Upper lobe of left lung (tissue), 4 donors: ENCODE measurements around the gene EDA.

Experiments used
- POLR2A ChIP-seq, 4 donors: fragments of 450-650 bp; IDR thresholded peaks; one replicate each; pipeline ENCODE4 v1.5.1; 2016 to 2017; ENCODE audit warnings: antibody characterized with exemption in 4 of 4, mild to moderate bottlenecking in 2 of 4
- POLR2AphosphoS5 ChIP-seq, 2 donors: sonication (generic); formaldehyde crosslinking; IDR thresholded peaks; one replicate each; pipeline ENCODE4 v1.5.1; 2017; ENCODE audit warnings: antibody characterized with exemption in 2 of 2
- TF ChIP-seq, protein P1 (sequence below), 6 experiments: fragments of 450-650 bp in 4 of 6; fragments of 200-600 bp in 2 of 6; sonication (generic) in 2 of 6; IDR thresholded peaks; one replicate each; pipeline ENCODE4 v1.5.1; 2016 to 2019; ENCODE audit warnings: antibody characterized with exemption in 6 of 6

GRCh38 chrX:69807400-69807799 is 191.5 kb downstream of the EDA start:
- TF ChIP-seq, protein P1, sequence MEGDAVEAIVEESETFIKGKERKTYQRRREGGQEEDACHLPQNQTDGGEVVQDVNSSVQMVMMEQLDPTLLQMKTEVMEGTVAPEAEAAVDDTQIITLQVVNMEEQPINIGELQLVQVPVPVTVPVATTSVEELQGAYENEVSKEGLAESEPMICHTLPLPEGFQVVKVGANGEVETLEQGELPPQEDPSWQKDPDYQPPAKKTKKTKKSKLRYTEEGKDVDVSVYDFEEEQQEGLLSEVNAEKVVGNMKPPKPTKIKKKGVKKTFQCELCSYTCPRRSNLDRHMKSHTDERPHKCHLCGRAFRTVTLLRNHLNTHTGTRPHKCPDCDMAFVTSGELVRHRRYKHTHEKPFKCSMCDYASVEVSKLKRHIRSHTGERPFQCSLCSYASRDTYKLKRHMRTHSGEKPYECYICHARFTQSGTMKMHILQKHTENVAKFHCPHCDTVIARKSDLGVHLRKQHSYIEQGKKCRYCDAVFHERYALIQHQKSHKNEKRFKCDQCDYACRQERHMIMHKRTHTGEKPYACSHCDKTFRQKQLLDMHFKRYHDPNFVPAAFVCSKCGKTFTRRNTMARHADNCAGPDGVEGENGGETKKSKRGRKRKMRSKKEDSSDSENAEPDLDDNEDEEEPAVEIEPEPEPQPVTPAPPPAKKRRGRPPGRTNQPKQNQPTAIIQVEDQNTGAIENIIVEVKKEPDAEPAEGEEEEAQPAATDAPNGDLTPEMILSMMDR (IDR thresholded peaks at IDR 0.05), result no peak
- no peak for TF ChIP-seq POLR2AphosphoS5 (IDR thresholded peaks at IDR 0.05)
- no peak for TF ChIP-seq POLR2A (IDR thresholded peaks at IDR 0.05)
